Neural cell (in vitro differentiated cells): ENCODE results near the gene MIGA1.

Source experiments
- CTCF ChIP-seq: fragments of 450-650 bp; IDR thresholded peaks from 2 replicates; pipeline ENCODE4 v1.5.1; 2014; ENCODE audit warnings: antibody characterized with exemption, mild to moderate bottlenecking, moderate library complexity; ENCODE audit not compliant: poor library complexity, severe bottlenecking
- EP300 ChIP-seq: fragments of 450-650 bp; conservative IDR thresholded peaks from 2 replicates; pipeline ENCODE4 v1.6.1; 2014; ENCODE audit warnings: antibody characterized with exemption, mild to moderate bottlenecking, moderate library complexity; ENCODE audit not compliant: poor library complexity, severe bottlenecking
- EZH2 ChIP-seq: fragments of 200-600, 300-800 bp; shearing (Covaris generic), sonication (generic); IDR thresholded peaks from 2 replicates; pipeline ENCODE4 v1.6.1; 2014; ENCODE audit warnings: antibody characterized with exemption, low read length, borderline replicate concordance, mild to moderate bottlenecking; ENCODE audit not compliant: insufficient read depth, poor library complexity, severe bottlenecking
- POLR2AphosphoS5 ChIP-seq: IDR thresholded peaks from 2 replicates; pipeline ENCODE4 v1.6.1; 2012
- SMC3 ChIP-seq: fragments of 450-650 bp; conservative IDR thresholded peaks from 2 replicates; pipeline ENCODE4 v1.6.1; 2014; ENCODE audit warnings: antibody characterized with exemption, mild to moderate bottlenecking, moderate library complexity; ENCODE audit not compliant: poor library complexity
- TAF1 ChIP-seq: IDR thresholded peaks from 2 replicates; pipeline ENCODE4 v1.6.1; 2012; ENCODE audit warnings: low read depth

GRCh38 chr1:77859248-77859647 is 79.8 kb downstream of the MIGA1 start:
- no peak for TF ChIP-seq EZH2
- no peak for TF ChIP-seq CTCF
- no peak for TF ChIP-seq EP300
- no peak for TF ChIP-seq POLR2AphosphoS5
- TF ChIP-seq TAF1, result no peak
- no peak for TF ChIP-seq SMC3
